Mesenchymal stem cell (in vitro differentiated cells and primary cell): ENCODE data around the gene MAPK6.

Experiments
- DNase-seq: peaks from one replicate; pipeline ENCODE4 v3.0.0-alpha.2; 2013
- H2AFZ ChIP-seq: one replicate; pipeline ENCODE4 v1.6.1; 2013; ENCODE audit warnings: low read depth, mild to moderate bottlenecking, control low read depth, inconsistent platforms, low read length, moderate library complexity
- H2AK5ac ChIP-seq: 2 replicates; pipeline ENCODE4 v1.6.1; 2013; ENCODE audit warnings: low read length, moderate library complexity, mild to moderate bottlenecking, inconsistent platforms; ENCODE audit not compliant: severe bottlenecking
- H2BK120ac ChIP-seq: one replicate; pipeline ENCODE4 v1.6.1; 2013; ENCODE audit warnings: low read depth, mild to moderate bottlenecking, inconsistent platforms, low read length, moderate library complexity
- H2BK12ac ChIP-seq, 2 experiments: one replicate each; pipeline ENCODE4 v1.6.1; 2013; ENCODE audit warnings: inconsistent platforms in 2 of 2, low read length in 2 of 2, mild to moderate bottlenecking in 2 of 2, moderate library complexity in 2 of 2, control low read depth in 1 of 2
- H2BK15ac ChIP-seq: one replicate; pipeline ENCODE4 v1.6.1; 2013; ENCODE audit warnings: mild to moderate bottlenecking, low read depth, inconsistent platforms; ENCODE audit not compliant: poor library complexity, severe bottlenecking
- H2BK5ac ChIP-seq: 2 replicates; pipeline ENCODE4 v1.6.1; 2013; ENCODE audit warnings: low read depth, mild to moderate bottlenecking, low read length, control low read depth, inconsistent platforms; ENCODE audit not compliant: poor library complexity, severe bottlenecking
- H3K14ac ChIP-seq, 2 experiments: one replicate each; pipeline ENCODE4 v1.6.1; 2013; ENCODE audit warnings: inconsistent platforms in 2 of 2, low read length in 2 of 2, control low read depth in 1 of 2, mild to moderate bottlenecking in 1 of 2, moderate library complexity in 1 of 2
- H3K18ac ChIP-seq, 2 experiments: one replicate each; pipeline ENCODE4 v1.6.1; 2013; ENCODE audit warnings: inconsistent platforms in 2 of 2, low read length in 2 of 2, control low read depth in 1 of 2, low read depth in 1 of 2, mild to moderate bottlenecking in 1 of 2
- H3K23ac ChIP-seq, 2 experiments: one replicate each; pipeline ENCODE4 v1.6.1; 2013; ENCODE audit warnings: inconsistent platforms in 2 of 2, low read length in 2 of 2, mild to moderate bottlenecking in 2 of 2, moderate library complexity in 2 of 2, control low read depth in 1 of 2
- H3K27ac ChIP-seq: 2 replicates; pipeline ENCODE4 v1.5.1; 2013; ENCODE audit warnings: mild to moderate bottlenecking, moderate library complexity, low read length, control low read depth, inconsistent platforms; ENCODE audit not compliant: poor library complexity, severe bottlenecking
- H3K27me3 ChIP-seq, 2 experiments: 2 replicates each; pipeline versions ENCODE4 v1.6.1 to v1.7.0; 2013; ENCODE audit warnings: low read length in 2 of 2, mild to moderate bottlenecking in 2 of 2, moderate library complexity in 2 of 2, control low read depth in 1 of 2, inconsistent platforms in 1 of 2; ENCODE audit not compliant: control insufficient read depth in 1 of 2, insufficient read depth in 1 of 2
- H3K36me3 ChIP-seq, 2 experiments: 2 replicates each; pipeline versions ENCODE4 v1.6.1 to v1.7.0; 2013; ENCODE audit warnings: low read length in 2 of 2, control low read depth in 1 of 2, inconsistent platforms in 1 of 2, low read depth in 1 of 2, mild to moderate bottlenecking in 1 of 2; ENCODE audit not compliant: insufficient read depth in 2 of 2, control insufficient read depth in 1 of 2
- H3K4ac ChIP-seq, 2 experiments: one replicate each; pipeline ENCODE4 v1.6.1; 2013; ENCODE audit warnings: inconsistent platforms in 2 of 2, low read length in 2 of 2, mild to moderate bottlenecking in 2 of 2, moderate library complexity in 2 of 2, control low read depth in 1 of 2, low read depth in 1 of 2
- H3K4me1 ChIP-seq: 2 replicates; pipeline ENCODE4 v1.6.1; 2013; ENCODE audit warnings: low read depth, low read length, control low read depth; ENCODE audit not compliant: control insufficient read depth, insufficient read depth
- H3K4me2 ChIP-seq: 2 replicates; pipeline ENCODE4 v1.6.1; 2013; ENCODE audit warnings: low read length, mild to moderate bottlenecking, inconsistent platforms; ENCODE audit not compliant: poor library complexity, severe bottlenecking
- H3K4me3 ChIP-seq, 2 experiments: 2 replicates each; pipeline versions ENCODE4 v1.5.1 to v1.7.0; 2013; ENCODE audit warnings: low read length in 2 of 2, mild to moderate bottlenecking in 2 of 2, control low read depth in 1 of 2, low read depth in 1 of 2; ENCODE audit not compliant: insufficient read depth in 1 of 2
- H3K79me1 ChIP-seq: replicated peaks from 2 replicates; pipeline ENCODE4 v1.6.1; 2013; ENCODE audit warnings: mild to moderate bottlenecking, control low read depth, low read length, inconsistent platforms; ENCODE audit not compliant: poor library complexity, severe bottlenecking
- H3K9ac ChIP-seq: 2 replicates; pipeline ENCODE4 v1.7.0; 2013; ENCODE audit warnings: mild to moderate bottlenecking, low read length, moderate library complexity
- H3K9me3 ChIP-seq: 2 replicates; pipeline ENCODE4 v1.7.0; 2013; ENCODE audit warnings: mild to moderate bottlenecking, low read length; ENCODE audit not compliant: control insufficient read depth
- H4K8ac ChIP-seq: one replicate; pipeline ENCODE4 v1.6.1; 2013; ENCODE audit warnings: inconsistent platforms, mild to moderate bottlenecking, low read length, moderate library complexity
- H4K91ac ChIP-seq: one replicate; pipeline ENCODE4 v1.6.1; 2013; ENCODE audit warnings: mild to moderate bottlenecking, low read length, inconsistent platforms
- WGBS: methylation state at CpG from one replicate; pipeline ENCODE4 v1.1.7; 2013; ENCODE audit warnings: mixed read lengths; 5-methylcytosine and 5-hydroxymethylcytosine counted together

Gene MAPK6

DNA sequence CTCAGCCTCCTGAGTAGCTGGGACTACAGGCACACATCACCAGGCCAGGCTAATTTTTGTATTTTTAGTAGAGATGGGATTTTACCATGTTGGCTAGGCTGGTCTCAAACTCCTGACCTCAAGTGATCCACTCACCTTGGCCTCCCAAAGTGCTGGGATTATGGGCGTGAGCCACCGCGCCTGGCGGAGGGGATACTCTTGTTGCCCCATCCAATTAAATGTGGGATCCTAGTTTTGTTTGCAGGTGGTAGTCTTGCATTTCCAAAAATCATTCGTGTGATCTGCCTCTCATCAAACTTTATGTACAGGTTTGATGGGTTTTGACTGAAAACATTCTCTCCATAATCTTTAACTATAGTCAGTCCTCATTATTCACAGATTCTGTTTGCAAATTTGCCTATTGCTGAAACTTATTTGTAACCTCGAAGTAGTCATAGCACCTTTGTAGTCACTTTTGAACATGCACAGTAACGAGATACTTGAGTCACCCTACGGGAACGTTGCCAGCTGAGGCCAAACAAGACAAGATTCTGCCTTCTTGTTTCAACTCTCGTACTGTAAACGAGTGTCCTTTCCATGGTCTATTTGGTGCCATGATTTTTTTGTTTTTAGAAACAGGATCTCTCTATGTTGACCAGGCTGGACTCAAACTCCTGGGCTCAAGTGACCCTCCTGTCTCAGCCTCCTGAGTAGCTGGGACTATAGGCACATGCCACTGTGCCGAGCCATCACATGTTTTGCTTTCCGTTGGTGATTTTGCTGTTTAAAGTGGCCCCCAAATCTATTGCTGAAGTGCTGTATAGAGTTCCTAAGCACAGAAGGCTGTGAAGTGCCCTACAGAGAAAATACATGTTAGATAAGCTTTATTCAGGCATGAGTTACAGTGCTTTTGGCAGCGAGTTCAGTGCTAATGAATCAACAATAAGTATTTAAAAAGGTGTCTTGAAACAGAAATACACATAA is 8.1 kb upstream of the MAPK6 start:
- H3K4me1 ChIP-seq = peaks cover 1% of the 10 kb centered on the region
- no peak overlapping the region for H3K4me2 ChIP-seq
- peak overlapping the region; percentile 25 to 91 for H3K18ac ChIP-seq
- H3K23ac ChIP-seq = no peak overlapping the region
- no peaks in the 10 kb centered on the region for H3K9me3 ChIP-seq
- H4K8ac ChIP-seq = no peak overlapping the region
- WGBS = 70% methylated on average over 13 of the region's 14 CpGs
- no peak overlapping the region for H2AK5ac ChIP-seq
- no peak overlapping the region for H2BK15ac ChIP-seq
- no peaks in the 10 kb centered on the region for H3K79me1 ChIP-seq
- H3K9ac ChIP-seq = peak overlapping the region; percentile 19
- no peak overlapping the region for H3K27ac ChIP-seq
- no peak overlapping the region for H3K4me3 ChIP-seq
- peak; percentile 88 for DNase-seq
- no peak overlapping the region for H2BK120ac ChIP-seq
- no peaks in the 10 kb centered on the region for H3K27me3 ChIP-seq
- H2BK5ac ChIP-seq = no peak overlapping the region
- no peak overlapping the region for H2AFZ ChIP-seq
- H3K4ac ChIP-seq = peak overlapping the region in 1 of 2 experiments; percentile 68
- H2BK12ac ChIP-seq = peak overlapping the region; percentile 7 to 33
- no peak overlapping the region for H4K91ac ChIP-seq
- no peak overlapping the region for H3K14ac ChIP-seq
- H3K36me3 ChIP-seq = no peaks in the 10 kb centered on the region

DNA sequence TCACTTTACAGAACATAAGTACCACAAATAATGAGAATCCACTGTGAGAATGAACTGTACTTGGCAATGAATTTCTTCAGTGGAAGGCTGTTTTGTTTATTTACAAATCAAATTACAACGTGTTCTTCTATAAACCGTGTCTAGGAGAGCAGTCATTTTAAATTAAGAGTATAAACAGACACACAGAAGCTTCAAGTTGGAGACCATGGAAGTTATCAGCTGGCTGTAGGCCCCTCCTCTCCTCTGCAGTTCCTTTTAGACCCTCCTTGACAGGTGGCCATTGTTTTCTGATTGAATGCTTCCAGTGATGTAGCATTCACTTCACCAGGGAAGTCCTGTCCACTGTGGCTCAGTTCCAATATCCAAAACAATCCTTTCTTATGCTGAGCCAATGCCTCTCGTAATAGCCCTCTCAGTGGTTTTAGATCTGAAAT is 7.3 kb upstream of the MAPK6 start:
- H2AFZ ChIP-seq = no peak overlapping the region
- H4K91ac ChIP-seq = no peak overlapping the region
- no peak overlapping the region for H2BK5ac ChIP-seq
- H2AK5ac ChIP-seq = no peak overlapping the region
- no peak overlapping the region for H3K14ac ChIP-seq
- H2BK120ac ChIP-seq = no peak overlapping the region
- H4K8ac ChIP-seq = no peak overlapping the region
- H3K27ac ChIP-seq = no peak overlapping the region
- no peak overlapping the region for H3K18ac ChIP-seq
- no peak overlapping the region for H3K9ac ChIP-seq
- H3K4me2 ChIP-seq = no peak overlapping the region
- 30% methylated on average over 3 of the region's 3 CpGs for WGBS
- no peak overlapping the region for H2BK15ac ChIP-seq
- no peaks in the 10 kb centered on the region for H3K27me3 ChIP-seq
- no peak overlapping the region for H3K23ac ChIP-seq
- H3K4me3 ChIP-seq = no peak overlapping the region
- no peak overlapping the region for H2BK12ac ChIP-seq
- peaks cover 1% of the 10 kb centered on the region for H3K4me1 ChIP-seq
- peak overlapping the region in 1 of 2 experiments; percentile 26 for H3K4ac ChIP-seq
- peak; percentile 42 for DNase-seq
- H3K79me1 ChIP-seq = no peaks in the 10 kb centered on the region
- no peaks in the 10 kb centered on the region for H3K9me3 ChIP-seq
- H3K36me3 ChIP-seq = no peaks in the 10 kb centered on the region

DNA sequence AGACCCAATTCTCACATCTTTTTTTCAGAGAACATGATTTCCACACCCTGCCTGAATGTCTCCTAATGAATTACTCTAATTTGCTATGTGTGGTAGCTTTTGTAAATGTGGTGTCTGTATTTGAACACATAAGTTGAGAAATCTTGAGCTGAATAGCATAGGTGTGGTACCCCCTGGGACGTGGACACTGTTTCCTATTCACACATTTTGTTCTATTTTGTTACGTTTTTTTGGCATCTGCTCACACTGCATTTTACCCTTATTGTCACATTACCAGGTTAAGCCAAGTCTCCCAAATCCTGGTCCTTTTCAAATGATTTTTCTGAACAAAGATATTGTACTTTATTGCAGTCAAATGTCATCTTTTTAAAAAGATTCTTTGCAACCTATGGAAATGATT is 6.8 kb upstream of the MAPK6 start:
- H3K27me3 ChIP-seq = no peaks in the 10 kb centered on the region
- H4K8ac ChIP-seq = no peak overlapping the region
- H3K9ac ChIP-seq = no peak overlapping the region
- H3K27ac ChIP-seq = no peak overlapping the region
- H2BK120ac ChIP-seq = no peak overlapping the region
- H2BK5ac ChIP-seq = no peak overlapping the region
- H3K9me3 ChIP-seq = no peaks in the 10 kb centered on the region
- no peak overlapping the region for H2AFZ ChIP-seq
- 100% methylated on average over 2 of the region's 2 CpGs for WGBS
- H2BK15ac ChIP-seq = no peak overlapping the region
- no peak overlapping the region for H3K4me2 ChIP-seq
- no peaks in the 10 kb centered on the region for H3K79me1 ChIP-seq
- no peaks in the 10 kb centered on the region for H3K36me3 ChIP-seq
- no peak overlapping the region for H3K4me3 ChIP-seq
- no peak overlapping the region for H2BK12ac ChIP-seq
- no peak overlapping the region for H3K18ac ChIP-seq
- peaks cover 1% of the 10 kb centered on the region for H3K4me1 ChIP-seq
- no peak overlapping the region for H2AK5ac ChIP-seq
- peak overlapping the region in 1 of 2 experiments; percentile 26 for H3K4ac ChIP-seq
- no peak overlapping the region for H4K91ac ChIP-seq
- no peak for DNase-seq
- H3K14ac ChIP-seq = no peak overlapping the region
- H3K23ac ChIP-seq = no peak overlapping the region

DNA sequence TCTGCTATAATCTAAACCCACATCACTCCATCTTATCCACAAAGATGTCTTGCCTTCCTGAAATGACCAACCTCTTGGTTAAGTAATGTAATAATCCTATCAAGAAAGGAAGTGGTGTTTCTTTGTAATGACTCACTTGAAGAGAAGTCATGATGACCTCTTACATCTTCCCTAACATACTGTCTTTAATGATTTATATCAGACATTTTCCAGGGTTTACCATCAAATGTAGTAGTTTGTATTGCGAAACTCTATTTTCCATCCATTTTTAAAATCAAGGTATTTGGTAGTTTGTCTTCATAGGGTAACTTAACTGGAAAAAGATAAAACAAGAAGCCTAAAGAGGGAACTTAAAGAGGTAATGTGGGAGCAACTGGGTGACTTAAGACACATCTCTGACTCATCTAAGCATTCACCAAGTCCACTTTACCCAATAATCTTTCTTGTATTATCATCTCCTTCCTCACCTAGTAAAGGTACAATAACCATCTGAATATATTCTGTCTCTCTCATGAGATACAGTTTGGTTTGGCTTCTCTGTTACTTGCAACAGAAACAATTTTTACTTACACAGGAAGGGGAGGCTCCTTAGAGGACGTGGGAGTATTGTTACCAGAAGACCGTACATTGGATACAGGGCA is 5.7 kb upstream of the MAPK6 start:
- peak; percentile 80 for DNase-seq
- Histone ChIP-seq H3K23ac (no peak overlapping the region), H3K14ac (no peak overlapping the region), H3K4me2 (no peak overlapping the region), H3K79me1 (no peaks in the 10 kb centered on the region), H3K18ac (no peak overlapping the region), H3K27me3 (no peaks in the 10 kb centered on the region), H3K9ac (no peak overlapping the region), H4K91ac (no peak overlapping the region), H3K36me3 (no peaks in the 10 kb centered on the region), H3K4me1 (peaks cover 1% of the 10 kb centered on the region), H2BK12ac (no peak overlapping the region), H3K4ac (no peak overlapping the region), H2AK5ac (no peak overlapping the region), H3K27ac (no peak overlapping the region), H2BK120ac (no peak overlapping the region), H2BK5ac (no peak overlapping the region), H2BK15ac (no peak overlapping the region), H3K4me3 (no peak overlapping the region), H3K9me3 (no peaks in the 10 kb centered on the region), H4K8ac (no peak overlapping the region), H2AFZ (no peak overlapping the region)
- WGBS = no CpG with 5 or more reads among the region's 3 CpGs
